Breast epithelium (tissue), 3 donors: Measurements from ENCODE around the gene TRIP6.

Experiments
- CTCF ChIP-seq, 3 donors: fragments of 450-650 bp; IDR thresholded peaks; one replicate each; pipeline ENCODE4 v1.5.1; 2016 to 2017; ENCODE audit warnings: antibody characterized with exemption in 3 of 3, mild to moderate bottlenecking in 3 of 3, moderate library complexity in 3 of 3
- POLR2AphosphoS5 ChIP-seq, 3 donors: sonication (generic); formaldehyde crosslinking; IDR thresholded peaks; one replicate each; pipeline ENCODE4 v1.6.1; 2017; ENCODE audit warnings: antibody characterized with exemption in 3 of 3

- TF ChIP-seq CTCF (IDR thresholded peaks at IDR 0.05): no peak
- TF ChIP-seq POLR2AphosphoS5 (IDR thresholded peaks at IDR 0.05): peak; percentile 73 to 81 (median 75)
These were observed 29.9 kb upstream of the TRIP6 start for GRCh38 chr7:100837099-100837836.
